Erythroblast (primary cell): ENCODE data around the gene SREBF2.

Experiments used
- GATA1 ChIP-seq: IDR thresholded peaks from 2 replicates; pipeline ENCODE4 v1.6.1; 2011; ENCODE audit warnings: low read depth, mild to moderate bottlenecking, control low read depth, low read length, moderate library complexity
- POLR2A ChIP-seq: IDR thresholded peaks from 2 replicates; pipeline ENCODE4 v1.6.1; 2011; ENCODE audit warnings: mild to moderate bottlenecking, low read length

GRCh38 chr22:41913040-41913719, 80.3 kb downstream of the SREBF2 start:
- no peak for TF ChIP-seq POLR2A
- TF ChIP-seq GATA1 = no peak
